PC-9 (cell line): ENCODE measurements around the gene HELT. TPM values are rescaled to one million over a fixed set of nuclear protein-coding genes. Genes with fewer than 3 reads are reported as not detected.
A peak's percentile ranks its signal among the peaks of the same experiment; 100 is the strongest.

Experiments
- BruUV-seq: library from RNA; stranded (reverse); fragments of 400-500 nt; replicated peaks from 2 replicates; lab custom pipeline; 2021; lab: Mats Ljungman, UMichigan
- CTCF ChIA-PET: fragments of 300-600 bp; sonication (Branson Sonifier 250); formaldehyde crosslinking; loops from one replicate; lab custom pipeline; 2022; ENCODE audit warnings: antibody characterized with exemption; lab: Charles Lee
- POLR2A ChIA-PET: fragments of 300-600 bp; sonication (Branson Sonifier 250); formaldehyde crosslinking; loops from one replicate; lab custom pipeline; 2022; ENCODE audit warnings: antibody characterized with exemption; ENCODE audit not compliant: unreplicated experiment; lab: Charles Lee
- DNase-seq, 2 experiments: peaks; one replicate each; pipeline versions ENCODE4 v3.0.0 to v3.0.0-alpha.2; 2015 to 2022; ENCODE audit warnings: mixed read lengths in 1 of 2
- H2AFZ ChIP-seq: fragments of 200-600 bp; sonication (generic); 2 replicates; pipeline ENCODE4 v1.8.1; 2017; ENCODE audit warnings: antibody characterized with exemption
- H3F3A ChIP-seq: fragments of 200-600 bp; sonication (generic); 2 replicates; pipeline ENCODE4 v1.8.1; 2017; ENCODE audit warnings: antibody characterized with exemption, mild to moderate bottlenecking, low read depth; ENCODE audit not compliant: insufficient read depth
- H3K27ac ChIP-seq: fragments of 200-600 bp; sonication (generic); 2 replicates; pipeline ENCODE4 v1.6.1; 2016; ENCODE audit warnings: mixed run types
- H3K27me3 ChIP-seq: fragments of 200-600 bp; sonication (generic); 2 replicates; pipeline ENCODE4 v1.6.1; 2016; ENCODE audit warnings: low read depth, mixed run types; ENCODE audit not compliant: insufficient read depth
- H3K36me3 ChIP-seq: fragments of 200-600 bp; sonication (generic); 2 replicates; pipeline ENCODE4 v1.6.1; 2016; ENCODE audit warnings: low read depth, mixed run types
- H3K4me1 ChIP-seq: fragments of 200-600 bp; sonication (generic); replicated peaks from 2 replicates; pipeline ENCODE4 v1.6.1; 2016; ENCODE audit warnings: mixed run types; ENCODE audit not compliant: insufficient read depth
- H3K4me2 ChIP-seq: fragments of 200-600 bp; sonication (generic); 2 replicates; pipeline ENCODE4 v1.6.1; 2017; ENCODE audit warnings: mixed run types
- H3K4me3 ChIP-seq: fragments of 200-600 bp; sonication (generic); 2 replicates; pipeline ENCODE4 v1.6.1; 2016; ENCODE audit warnings: mixed run types
- H3K79me2 ChIP-seq: fragments of 200-600 bp; sonication (generic); 2 replicates; pipeline ENCODE4 v1.6.1; 2017; ENCODE audit warnings: low read depth, mixed run types
- H3K9me2 ChIP-seq: fragments of 200-600 bp; sonication (generic); 2 replicates; pipeline ENCODE4 v1.8.1; 2017; ENCODE audit warnings: mild to moderate bottlenecking; ENCODE audit not compliant: insufficient read depth
- H3K9me3 ChIP-seq: fragments of 200-600 bp; sonication (generic); 2 replicates; pipeline ENCODE4 v1.8.1; 2016; ENCODE audit warnings: low read depth; ENCODE audit not compliant: insufficient read depth
- H4K20me1 ChIP-seq: fragments of 200-600 bp; sonication (generic); 2 replicates; pipeline ENCODE4 v1.8.1; 2017; ENCODE audit not compliant: insufficient read depth
- CTCF ChIP-seq: fragments of 200-600 bp; sonication (generic); conservative IDR thresholded peaks from 2 replicates; pipeline ENCODE4 v1.6.1; 2017; ENCODE audit warnings: mixed run types, antibody characterized with exemption, mild to moderate bottlenecking, moderate library complexity
- EZH2 ChIP-seq: fragments of 200-600 bp; sonication (generic); IDR thresholded peaks from 2 replicates; pipeline ENCODE4 v1.8.0; 2017; ENCODE audit warnings: antibody characterized with exemption, low read depth
- intact Hi-C: fragments of 100-400 bp; cut with micrococcal nuclease; formaldehyde crosslinking; loops from one replicate; pipeline ENCODE4 v1.10.0; 2022; ENCODE audit not compliant: unreplicated experiment
- total RNA-seq: library from RNA; stranded (reverse); gene quantifications from 2 replicates; pipeline ENCODE4 v1.2.3, GENCODE V29; 2021

HELT gene
- total RNA-seq, 1 experiment from 2014 or later, result not detected

- Histone ChIP-seq H3K4me2 (no peak overlapping the region), H4K20me1 (no peaks in the 10 kb centered on the region), H3K4me1 (no peaks in the 10 kb centered on the region), H2AFZ (no peak overlapping the region), H3K27me3 (no peaks in the 10 kb centered on the region), H3K9me2 (no peaks in the 10 kb centered on the region), H3K4me3 (no peak overlapping the region), H3K79me2 (no peaks in the 10 kb centered on the region), H3K36me3 (no peaks in the 10 kb centered on the region), H3K27ac (no peak overlapping the region), H3F3A (no peaks in the 10 kb centered on the region), H3K9me3 (no peaks in the 10 kb centered on the region)
- ChIA-PET POLR2A (no interaction called here), CTCF (no interaction called here)
- intact Hi-C loops, result loop anchor here (2.0 kb wide), 1 partner anchor 93 kb away; no protein-coding TSS in a partner anchor
- DNase-seq, result no peak
- no peak for TF ChIP-seq EZH2
- no peak for TF ChIP-seq CTCF
- no TSS peak for BruUV-seq
These were observed 14.5 kb upstream of the HELT start for GRCh38 chr4:185003596-185004351.

GRCh38 chr4:185004562-185005218 lies 13.6 kb upstream of the HELT start:
- Histone ChIP-seq H4K20me1 (no peaks in the 10 kb centered on the region), H3K9me2 (no peaks in the 10 kb centered on the region), H2AFZ (no peak overlapping the region; the same call in 1 of the 2 replicates), H3K9me3 (no peaks in the 10 kb centered on the region), H3K4me1 (no peaks in the 10 kb centered on the region), H3K4me2 (peak overlapping the region; percentile 68), H3F3A (no peaks in the 10 kb centered on the region), H3K27me3 (no peaks in the 10 kb centered on the region), H3K79me2 (no peaks in the 10 kb centered on the region), H3K36me3 (no peaks in the 10 kb centered on the region), H3K27ac (no peak overlapping the region), H3K4me3 (no peak overlapping the region)
- ChIA-PET POLR2A (no interaction called here), CTCF (interaction anchor here (1.0 kb wide), 1 partner anchor 130 kb away, joined by 5 read pairs; no protein-coding TSS in a partner anchor)
- no peak for DNase-seq
- TF ChIP-seq EZH2, result no peak
- no peak for TF ChIP-seq CTCF
- no TSS peak for BruUV-seq
- intact Hi-C loops, result loop anchor here (1.0 to 5.0 kb wide), 4 partner anchors 92 to 258 kb away; no protein-coding TSS in a partner anchor

GRCh38 chr4:185005219-185005819 lies 13.0 kb upstream of the HELT start:
- H3K27ac ChIP-seq, result no peak overlapping the region
- H3K27me3 ChIP-seq, result no peaks in the 10 kb centered on the region
- H3K4me3 ChIP-seq, result no peak overlapping the region
- no TSS peak for BruUV-seq
- H3K9me3 ChIP-seq, result no peaks in the 10 kb centered on the region
- ChIA-PET POLR2A (no interaction called here), CTCF (interaction anchor here (1.0 kb wide), 1 partner anchor 129 kb away, joined by 5 read pairs; no protein-coding TSS in a partner anchor)
- H3K4me2 ChIP-seq, result peak overlapping the region; percentile 68
- H3K4me1 ChIP-seq, result no peaks in the 10 kb centered on the region
- H3K9me2 ChIP-seq, result no peaks in the 10 kb centered on the region
- TF ChIP-seq CTCF (peak; percentile 83), EZH2 (no peak)
- intact Hi-C loops, result loop anchor here (1.0 to 5.0 kb wide), 4 partner anchors 91 to 259 kb away; no protein-coding TSS in a partner anchor
- H4K20me1 ChIP-seq, result no peaks in the 10 kb centered on the region
- no peaks in the 10 kb centered on the region for H3K79me2 ChIP-seq
- no peaks in the 10 kb centered on the region for H3K36me3 ChIP-seq
- no peaks in the 10 kb centered on the region for H3F3A ChIP-seq
- H2AFZ ChIP-seq, result no peak overlapping the region; the same call in 1 of the 2 replicates
- DNase-seq, result peak in 1 of 2 experiments; percentile 73
